ENCODE results near the gene CBARP.

- TF ChIP-seq CTCF (IDR thresholded peaks at IDR 0.05; ENCODE audit: insufficient read depth, low read length, poor library complexity, severe bottlenecking) (no peak), EZH2phosphoT487 (conservative IDR thresholded peaks at IDR 0.05; ENCODE audit: low read length) (no peak)
These were observed 1.2 kb downstream of the CBARP start for GRCh38 chr19:1236576-1236975.

All from SU-DHL-6 (cell line).